ENCODE measurements around the gene BCAS4.
A peak's percentile ranks its signal among the peaks of the same experiment; 100 is the strongest.

Gene BCAS4

DNA sequence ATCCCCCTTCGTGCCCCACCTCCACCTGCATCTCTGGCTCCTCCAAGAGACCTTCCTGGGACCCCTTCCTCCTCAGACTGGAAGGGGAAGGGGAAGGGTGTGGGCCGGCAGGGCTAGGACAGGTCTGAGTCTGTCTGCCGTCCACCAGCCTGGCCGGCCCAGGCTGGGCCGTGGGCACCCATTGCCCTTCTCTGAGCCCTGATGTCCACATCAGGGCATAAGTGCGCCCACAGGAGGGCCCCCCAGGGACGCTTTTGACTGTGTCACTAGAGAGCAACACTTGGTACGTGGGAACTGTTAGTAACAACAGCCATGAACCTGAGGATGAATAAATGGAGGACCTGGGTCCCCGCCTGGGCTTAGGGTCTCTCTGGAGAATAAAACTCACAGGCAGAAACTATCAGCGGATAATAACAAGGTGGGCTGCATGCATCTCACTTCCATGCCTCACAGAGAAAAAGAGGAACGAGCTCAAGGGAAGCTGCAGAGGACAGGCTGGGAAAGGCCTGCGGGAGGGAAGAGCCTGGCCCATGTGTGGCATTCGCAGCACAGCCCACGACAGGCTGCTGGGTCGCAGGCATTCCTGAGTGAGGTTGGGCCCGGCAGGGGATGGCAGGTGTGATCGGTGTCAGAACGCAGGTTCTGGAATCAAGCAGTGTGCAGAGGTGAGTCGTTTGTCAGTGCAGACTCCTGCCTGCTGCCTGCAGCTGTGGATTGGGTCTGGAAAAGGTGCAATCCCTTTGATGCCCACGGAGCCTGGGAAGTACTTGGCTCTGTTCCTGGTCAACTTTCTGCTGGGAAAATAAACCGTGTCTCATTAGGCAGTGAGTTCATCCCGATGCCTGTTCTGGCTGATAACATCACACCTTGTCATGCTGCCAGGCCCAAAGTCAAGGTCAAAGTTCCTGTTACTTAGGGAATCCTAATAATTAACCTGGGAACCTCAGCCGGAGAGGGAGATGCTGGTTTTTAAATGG lies 60.9 kb downstream of the BCAS4 start:
- peak; percentile 78 for DNase-seq (ENCODE audit: low spot score)

DNA sequence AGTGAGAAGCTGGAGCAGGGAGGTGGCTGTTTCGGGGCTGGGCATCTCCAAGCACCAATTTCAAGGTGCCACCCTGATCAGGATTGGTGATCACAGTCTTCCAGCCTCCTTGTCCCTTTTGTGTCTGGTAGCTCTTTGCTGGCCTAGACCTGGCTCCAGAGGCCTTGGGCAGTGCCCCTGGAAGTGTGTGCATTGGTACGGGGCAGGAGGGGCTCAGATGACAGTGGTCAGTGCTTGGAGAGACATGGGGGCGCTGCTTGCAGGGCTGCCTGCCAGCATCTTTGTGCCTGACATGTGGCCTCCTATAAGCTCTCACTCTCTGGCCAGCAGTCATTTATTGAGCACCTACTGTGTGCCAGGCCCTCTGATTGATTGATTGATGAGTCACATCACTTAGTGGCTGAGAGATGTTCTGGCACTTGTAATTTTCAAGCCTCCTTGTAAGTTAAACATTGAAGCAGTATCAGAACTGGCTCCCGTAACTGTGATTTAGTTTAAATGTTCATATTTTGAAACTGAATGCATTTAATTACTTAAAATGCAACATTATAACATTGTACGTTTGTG lies 61.7 kb downstream of the BCAS4 start:
- DNase-seq (ENCODE audit: low spot score), result no peak

DNA sequence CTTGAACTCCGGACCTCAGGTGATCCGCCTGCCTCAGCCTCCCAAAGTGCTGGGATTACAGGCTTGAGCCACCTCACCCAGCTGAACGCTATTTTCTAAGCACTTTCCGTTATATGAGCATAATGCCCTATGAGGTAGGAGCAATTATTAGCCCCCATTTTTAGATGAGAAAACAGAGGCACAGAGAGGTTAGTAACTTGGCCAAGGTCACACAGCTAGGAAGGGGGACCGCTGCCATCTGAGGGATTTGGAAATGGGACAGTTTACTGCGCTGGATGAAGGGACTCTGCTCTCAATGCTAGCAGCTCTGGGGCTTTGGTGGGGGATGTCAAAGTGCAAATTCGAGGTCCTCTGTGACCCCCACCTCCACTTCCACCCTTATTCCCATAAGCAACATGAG lies 62.5 kb downstream of the BCAS4 start:
- DNase-seq (ENCODE audit: low spot score), result no peak

DNA sequence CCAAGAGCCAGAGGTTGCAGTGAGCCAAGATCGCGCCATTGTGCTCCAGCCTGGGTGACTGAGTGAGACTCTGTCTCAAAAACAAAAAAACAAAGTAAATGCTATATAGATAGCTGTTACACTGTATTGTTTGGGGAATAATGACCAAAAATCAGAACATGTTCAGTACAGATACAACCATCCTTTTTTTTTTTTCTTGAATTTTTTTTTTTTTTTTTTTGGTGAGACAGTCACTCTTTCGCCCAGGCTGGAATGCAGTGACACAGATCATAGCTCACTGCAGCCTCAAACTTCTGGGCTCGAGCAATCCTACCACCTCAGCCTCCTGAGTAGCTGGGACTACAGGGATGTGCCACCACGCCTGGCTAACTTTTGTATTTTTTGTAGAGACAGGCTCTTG lies 63.7 kb downstream of the BCAS4 start:
- no peak for DNase-seq (ENCODE audit: low spot score)

DNA sequence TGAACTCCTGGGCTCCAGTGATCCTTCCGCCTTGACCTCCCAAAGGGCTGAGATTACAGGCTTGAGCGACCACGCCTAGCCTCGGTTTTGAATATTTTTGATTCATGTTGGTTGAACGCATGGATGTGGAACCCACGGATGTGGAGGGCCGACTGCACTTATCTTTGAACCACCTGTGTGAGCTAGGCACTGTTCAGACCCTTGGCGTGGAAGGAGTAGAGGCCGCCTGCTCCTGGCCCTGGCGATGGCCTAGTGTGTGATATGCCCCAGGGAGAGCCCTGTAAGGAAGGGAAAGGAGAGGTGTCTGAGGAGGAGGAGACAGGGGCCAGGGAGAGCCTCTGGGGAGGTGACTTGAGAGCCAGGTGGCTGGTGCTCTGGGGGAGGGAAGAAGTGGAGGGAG lies 64.3 kb downstream of the BCAS4 start:
- DNase-seq (ENCODE audit: low spot score), result no peak

DNA sequence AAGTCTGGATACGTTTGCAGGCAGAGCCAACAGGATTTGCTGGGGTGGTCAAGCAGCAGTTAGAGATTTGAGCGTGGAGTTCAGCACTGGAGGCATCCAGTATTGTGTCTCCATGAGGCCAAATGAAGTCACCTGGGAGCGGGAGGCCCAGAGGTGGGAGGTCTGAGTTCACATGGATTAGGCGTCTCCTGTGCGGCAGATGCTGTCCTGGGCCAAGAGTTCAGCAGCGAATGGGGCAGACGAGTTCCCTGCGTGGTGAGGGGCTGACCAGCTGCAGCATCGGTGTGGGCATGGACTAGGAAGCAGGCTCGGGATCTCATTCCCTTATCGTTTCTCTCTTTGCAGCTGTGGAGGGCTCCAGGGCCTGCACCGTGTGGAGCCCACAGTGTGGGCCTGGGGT lies 66.2 kb downstream of the BCAS4 start:
- no peak for DNase-seq (ENCODE audit: low spot score)

DNA sequence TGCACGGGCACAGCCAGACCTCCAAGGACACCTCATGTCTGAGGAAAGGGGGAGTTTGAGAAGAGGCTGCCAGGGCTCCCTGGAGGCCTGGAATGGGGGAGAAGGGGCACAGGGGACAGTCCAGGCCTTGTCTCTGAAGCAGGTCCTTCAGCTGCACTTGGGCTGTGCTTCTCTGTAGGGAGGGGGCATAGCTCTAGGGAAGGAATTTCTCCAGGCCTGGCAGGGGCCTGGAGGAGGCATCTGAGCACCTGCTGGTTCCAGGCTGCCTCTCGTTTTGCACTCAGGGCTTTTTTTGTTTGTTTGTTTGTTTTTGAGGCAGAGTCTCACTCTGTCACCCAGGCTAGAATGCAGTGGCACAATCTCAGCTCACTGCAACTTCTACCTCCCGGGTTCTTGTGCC lies 67.7 kb downstream of the BCAS4 start:
- no peak for DNase-seq (ENCODE audit: low spot score)

DNA sequence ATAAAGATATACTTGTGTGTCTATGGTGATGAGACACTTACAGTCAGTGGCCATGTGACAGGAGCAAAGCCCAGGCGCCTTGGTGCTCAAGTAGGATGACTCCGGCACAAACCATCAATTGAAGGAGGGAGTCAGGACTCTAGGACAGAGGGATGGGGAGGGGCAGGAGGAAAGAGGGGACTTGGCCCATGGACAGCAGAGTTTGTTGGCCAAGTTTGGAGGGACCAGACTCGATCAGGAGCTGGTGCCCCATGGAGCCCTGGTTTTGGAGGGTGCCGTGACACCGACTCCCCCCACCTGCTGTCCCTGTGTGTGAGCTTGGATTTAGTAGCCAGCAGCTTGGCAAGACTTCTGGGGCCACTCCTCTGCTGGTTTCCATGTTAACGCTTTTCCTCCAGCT lies 70.3 kb downstream of the BCAS4 start:
- DNase-seq (ENCODE audit: low spot score), result no peak

DNA sequence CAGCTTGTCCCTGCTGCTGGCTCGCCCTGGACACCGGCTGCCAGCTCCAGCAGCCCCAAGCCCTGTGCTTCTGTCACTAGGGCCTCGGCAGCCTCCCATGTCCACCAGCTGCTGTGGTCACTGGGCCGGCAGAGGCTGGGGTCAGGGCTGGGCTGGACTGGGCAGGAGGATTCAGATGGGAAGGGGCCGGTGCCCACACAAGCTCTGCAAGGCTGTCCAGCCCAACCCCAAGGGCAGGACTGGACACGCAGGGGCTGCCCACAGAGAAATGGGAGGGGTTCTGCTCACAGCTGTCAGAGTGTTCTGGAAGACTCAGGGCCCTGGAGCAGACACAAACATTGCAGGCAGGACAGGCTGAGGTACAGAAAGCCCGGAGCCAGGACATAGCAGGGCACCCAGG lies 70.7 kb downstream of the BCAS4 start:
- DNase-seq (ENCODE audit: low spot score), result no peak

DNA sequence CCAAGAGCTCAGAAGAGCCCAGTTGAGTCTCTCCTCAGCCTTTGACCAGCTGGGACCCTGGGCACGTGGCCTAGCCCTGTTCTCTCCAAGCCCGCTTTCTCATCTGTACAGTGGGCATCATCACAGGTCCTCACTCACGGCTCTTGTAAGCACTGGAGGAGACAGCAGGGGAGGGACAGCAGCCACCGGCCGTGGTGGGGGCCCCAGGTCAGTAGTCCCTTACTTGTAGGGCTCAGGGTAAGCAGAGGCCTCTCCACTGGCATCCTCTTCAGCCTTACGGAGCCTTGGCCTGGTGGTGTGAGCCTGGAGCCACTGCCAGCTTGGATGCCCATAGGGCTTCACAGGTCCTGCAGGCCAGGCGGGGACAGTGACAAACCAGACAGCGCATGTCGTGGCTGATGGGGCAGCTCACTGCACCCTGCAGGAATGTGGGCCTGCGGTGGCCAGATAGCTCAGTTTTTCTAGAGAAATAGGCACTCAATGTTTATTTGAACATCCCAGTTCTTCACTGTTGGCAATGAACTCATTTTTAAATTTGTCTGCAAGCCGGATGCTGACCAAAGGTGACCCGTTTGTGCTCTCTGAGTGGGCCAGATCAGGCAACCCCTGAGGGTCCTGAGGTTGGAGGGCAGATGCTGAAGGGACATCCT lies 71.3 kb downstream of the BCAS4 start:
- no peak for DNase-seq (ENCODE audit: low spot score)

DNA sequence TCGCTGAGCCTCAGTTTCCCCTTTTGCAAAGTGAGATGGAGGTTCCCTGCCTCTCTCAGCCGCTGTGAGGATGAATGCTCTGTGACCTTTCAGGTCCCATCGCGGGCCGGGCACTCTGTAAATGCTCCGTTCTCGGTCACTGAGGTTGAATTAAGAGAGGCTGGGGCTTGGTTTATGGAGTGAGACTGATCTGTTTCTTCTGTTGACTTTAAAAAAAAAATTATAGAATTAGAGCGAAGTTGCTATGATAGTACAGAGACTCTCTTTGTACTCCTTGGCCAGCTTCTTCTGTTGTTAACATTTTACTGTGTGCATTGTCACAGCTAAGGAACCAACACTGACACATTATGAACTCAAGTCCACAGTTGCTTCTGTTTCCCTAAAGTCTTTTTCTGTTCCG lies 72.0 kb downstream of the BCAS4 start:
- DNase-seq (ENCODE audit: low spot score), result no peak

DNA sequence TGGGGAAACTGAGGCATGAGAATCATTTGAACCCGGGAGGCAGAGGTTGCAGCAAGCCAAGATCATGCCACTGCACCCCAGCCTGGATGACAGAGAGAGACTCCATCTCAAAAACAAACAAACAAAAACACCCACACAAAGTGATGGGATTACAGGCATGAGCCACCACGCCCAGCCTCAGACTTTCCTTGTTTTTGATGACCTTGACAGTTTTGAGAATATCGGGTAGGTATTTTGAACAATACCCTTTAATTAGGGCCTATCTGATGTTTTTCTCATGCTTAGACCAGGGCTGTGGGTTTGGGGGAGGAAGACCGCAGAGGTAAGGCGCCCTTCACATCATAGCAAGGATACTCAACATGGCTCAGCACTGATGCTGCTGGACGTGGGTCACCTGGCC lies 72.9 kb downstream of the BCAS4 start:
- no peak for DNase-seq (ENCODE audit: low spot score)

DNA sequence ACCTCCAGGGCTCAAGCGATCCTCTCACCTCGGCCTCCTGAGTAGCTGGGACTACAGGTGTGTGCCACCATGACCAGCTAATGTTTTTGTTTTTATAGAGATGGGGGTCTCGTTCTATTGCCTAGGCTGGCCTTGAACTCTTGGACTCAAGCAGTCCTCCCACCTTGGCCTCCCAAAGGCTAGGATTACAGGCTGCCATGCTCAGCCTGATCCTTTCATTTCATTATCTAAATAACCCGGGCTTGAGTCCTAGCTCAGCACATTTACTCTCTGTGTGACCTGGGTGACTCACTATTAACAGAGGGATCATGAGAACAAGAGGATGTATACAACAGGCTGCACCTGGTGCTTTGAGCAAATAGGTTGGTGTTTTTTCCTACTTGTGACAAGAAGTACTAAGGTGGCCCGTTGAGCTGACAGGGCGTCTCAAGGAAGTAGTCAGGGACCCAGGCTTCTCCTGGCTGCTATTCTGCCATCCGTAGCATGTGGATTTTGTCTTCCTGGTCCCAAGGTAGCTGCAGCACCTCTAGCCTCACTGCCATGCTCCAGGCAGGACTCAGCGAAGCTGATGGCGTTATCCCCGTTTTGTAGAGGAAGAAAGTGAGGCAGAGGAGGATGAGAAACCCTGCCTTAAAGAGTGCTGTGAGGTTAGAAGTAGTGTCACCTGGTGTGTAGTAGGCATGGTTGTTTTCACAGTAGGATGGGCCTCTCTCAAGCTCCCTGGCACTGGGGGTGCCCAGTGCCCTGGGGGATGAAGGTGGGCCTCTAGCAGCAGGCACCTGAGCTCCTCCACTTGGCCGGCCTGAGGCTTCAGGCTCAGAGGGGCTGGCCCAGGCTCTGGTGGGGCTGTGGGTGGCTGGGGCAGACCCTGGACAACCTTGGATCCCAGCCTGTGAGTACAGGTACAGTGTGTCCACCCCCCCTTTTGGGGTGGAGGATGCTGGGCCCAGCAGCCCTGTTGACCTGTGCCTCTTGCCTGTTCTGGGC lies 73.9 kb downstream of the BCAS4 start:
- no peak for DNase-seq (ENCODE audit: low spot score)

DNA sequence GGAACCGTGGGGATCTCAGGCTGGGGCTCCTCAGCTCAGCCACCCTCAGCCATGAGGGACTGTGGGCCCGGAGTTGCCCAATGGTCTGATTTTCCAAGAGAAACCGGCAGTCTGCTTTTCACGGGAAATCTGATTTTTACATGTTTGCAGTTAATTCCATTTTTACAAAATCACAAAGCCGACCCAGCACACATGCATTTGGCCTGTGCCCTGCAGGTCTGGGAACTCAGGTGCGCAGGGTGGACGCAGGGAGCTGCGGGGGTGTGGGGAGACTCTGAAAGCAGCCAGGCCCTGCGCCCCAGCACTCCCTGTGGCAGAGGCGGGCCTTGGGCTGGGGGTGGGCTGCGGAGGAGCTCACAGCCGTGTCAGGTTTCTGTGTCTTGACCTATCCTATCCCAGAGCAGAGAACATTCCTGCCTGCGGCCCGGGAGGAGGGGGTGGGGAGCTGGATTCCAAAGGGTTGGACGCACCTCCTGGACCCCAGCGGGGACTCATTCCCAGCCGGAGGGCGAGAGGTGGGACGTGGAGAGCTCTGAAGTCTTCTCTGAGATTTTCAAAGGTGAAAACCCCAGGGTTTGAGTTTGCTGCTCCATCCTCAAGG lies 75.8 kb downstream of the BCAS4 start:
- DNase-seq (ENCODE audit: low spot score), result no peak

DNA sequence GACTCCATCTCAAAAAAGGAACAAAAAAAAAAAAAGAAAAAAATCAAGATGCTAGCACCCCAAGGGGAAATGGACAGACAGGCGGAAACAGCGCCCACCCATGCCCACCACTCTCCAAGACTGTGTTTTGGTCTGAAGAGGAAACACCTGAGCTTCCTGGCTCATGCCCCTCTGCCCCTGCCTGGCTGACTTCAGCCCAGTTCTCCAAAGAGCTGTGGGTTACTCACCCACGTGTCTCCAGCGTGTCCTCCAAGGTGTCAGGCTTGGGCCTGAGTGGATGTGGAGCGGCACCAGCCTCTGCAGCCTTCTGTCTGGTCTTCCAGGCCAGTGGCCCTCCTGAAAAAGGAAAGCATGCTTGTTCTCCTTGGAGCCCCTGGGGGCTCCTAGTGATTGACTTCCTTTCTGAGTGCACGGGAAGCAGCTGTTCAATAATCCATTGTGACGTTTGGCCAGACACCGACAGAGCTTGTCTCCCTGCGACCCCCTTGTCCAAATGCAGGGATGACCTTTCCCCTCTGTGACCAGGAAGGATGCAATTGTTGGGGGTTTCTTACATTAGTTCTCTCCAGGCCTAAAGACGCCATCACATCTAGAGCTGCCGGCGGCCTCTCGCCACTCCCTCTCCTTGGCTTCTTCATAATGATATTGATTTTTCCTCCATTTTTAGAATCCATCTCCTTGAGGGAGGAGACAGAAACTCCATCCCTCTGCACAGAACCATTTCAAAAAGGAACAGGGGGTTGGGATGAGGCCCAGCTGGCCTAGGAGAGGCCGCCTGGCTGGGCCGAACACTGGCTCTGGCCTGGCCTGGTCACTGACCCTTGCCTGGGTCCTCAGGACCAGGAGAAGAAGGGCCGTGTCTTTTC lies 77.9 kb downstream of the BCAS4 start:
- no peak for DNase-seq (ENCODE audit: low spot score)

DNA sequence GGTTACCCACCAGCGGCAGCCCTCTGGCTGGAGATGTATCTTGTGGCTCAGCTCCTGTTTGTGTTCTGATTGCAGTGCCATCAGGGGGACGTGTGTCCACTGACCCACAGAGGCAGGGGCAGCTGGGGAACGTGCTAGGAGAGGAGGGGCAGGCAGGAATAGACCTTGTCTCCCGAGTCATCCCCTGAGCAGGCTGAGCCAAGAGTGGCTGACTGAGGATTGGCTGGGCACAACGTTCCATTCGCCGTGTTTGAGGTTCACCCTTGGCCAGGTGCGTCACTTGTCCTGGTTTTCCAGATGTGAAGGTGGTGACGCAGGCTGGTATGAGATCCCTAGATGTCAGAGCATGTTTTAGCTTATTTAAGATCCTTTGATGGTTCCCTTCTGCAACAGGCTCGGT lies 78.7 kb downstream of the BCAS4 start:
- no peak for DNase-seq (ENCODE audit: low spot score)

DNA sequence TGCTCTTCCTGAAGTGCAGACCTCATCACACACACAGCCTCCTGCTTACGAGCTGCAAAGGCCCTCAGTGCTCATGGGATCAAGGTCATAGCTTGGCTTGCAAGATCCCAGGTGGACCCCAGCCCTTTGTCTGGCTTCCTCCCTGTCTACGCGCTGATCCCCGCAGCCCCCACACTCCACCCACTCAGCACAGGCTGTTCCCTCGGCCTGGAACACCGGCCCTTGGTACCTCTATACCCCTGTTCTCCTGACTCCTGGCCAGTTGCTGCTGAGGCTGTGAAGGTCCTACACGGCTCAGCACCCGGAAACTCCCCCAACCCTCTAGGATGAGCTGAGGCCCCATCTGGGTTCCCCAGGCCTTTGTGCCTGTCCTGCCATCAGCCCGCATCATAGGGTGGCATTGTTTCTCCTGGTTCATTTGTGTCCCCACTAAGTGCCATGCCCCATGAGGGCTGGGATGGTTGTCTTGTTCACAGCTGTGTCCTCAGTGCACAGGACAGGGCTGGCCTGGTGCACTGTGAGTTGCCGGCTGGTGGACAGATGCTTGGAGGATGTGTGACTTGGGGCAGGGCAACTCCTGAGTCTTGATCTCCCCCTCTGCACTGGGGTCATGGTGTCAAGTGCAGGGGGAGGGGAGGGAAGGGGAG lies 79.4 kb downstream of the BCAS4 start:
- DNase-seq (ENCODE audit: low spot score), result no peak

DNA sequence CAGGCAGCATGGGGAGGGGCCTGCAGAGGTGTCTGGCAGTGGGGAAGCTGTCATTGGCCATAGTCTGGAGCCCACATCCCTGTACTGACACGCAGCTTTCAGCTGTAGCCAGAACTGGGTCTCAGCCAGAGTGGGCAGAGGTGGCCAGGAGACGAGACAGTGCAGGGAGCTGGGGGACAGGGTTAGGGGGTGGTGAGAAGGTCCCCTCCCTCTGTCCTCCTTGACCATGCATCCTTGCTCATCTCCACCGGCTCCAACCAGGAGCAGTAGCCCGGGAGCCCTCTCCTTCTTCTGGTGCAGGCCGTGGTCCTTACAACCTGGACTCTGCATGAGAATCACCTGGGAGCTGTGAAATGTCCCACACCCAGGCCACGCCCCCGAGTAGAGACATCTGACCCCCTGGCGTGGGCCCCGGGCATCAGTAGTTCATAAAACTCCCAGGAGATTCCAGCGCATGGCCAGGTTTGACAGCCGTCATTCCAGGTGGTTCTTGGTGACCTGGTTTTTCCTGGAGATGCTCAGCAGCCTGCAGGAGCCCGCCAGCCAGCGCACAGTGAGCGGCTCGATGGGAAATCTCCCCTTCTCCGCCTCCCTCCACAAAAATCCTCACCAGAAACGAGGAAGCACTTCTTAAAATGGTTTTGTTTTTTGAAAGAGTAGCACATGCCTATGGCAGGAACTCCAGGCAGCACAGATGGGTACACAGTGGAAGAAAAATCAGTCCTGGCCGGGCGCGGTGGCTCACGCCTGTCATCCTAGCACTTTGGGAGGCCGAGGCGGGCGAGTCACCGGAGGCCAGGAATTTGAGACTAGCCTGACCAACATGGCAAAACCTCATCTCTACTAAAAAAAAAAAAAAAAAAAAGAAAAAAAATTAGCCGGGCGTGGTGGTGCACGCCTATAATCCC lies 80.2 kb downstream of the BCAS4 start:
- DNase-seq (ENCODE audit: low spot score), result no peak

DNA sequence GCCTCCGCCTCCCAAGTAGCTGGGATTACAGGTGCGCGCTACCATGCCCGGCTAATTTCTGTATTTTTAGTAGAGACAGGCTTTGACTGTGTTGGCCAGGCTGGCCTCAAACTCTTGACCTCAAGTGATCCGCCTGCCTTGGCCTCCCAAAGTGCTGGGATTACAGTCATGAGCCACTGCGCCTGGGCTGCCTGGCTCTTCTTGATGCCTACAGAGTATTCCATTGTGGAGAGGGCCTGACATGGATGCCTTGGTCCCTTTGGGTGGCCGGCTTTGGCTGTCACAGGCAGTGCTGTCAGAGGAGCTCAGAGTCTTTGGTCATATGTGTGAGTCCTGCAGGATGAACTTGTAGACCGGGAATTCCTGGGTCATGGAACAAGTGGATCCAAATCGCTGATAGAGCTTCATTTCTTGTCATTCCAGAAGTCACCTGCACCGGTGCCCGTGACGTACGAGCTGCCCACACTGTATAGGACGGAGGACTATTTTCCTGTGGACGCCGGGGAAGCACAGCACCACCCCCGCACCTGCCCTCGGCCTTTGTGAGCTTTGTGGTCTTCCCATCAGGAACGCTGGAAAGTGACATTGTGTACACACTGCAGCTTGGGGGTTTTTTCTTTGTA lies 81.3 kb downstream of the BCAS4 start:
- DNase-seq (ENCODE audit: low spot score), result no peak

All from HuH-7.5 (cell line).